HG03571 (cell line): ENCODE measurements around the gene VTN.

Source experiments
- ATAC-seq: cut with Tn5 transposase; IDR thresholded peaks from one replicate; pipeline ENCODE4 v1.9.1; 2021; ENCODE audit not compliant: unreplicated experiment

The VTN gene

GRCh38 chr17:28396635-28397239 is 26.6 kb upstream of the VTN start:
- no peak for ATAC-seq

GRCh38 chr17:28395968-28396367 is 25.9 kb upstream of the VTN start:
- ATAC-seq = no peak

- no peak for ATAC-seq
Measured at GRCh38 chr17:28395426-28395825, 25.3 kb upstream of the VTN start.

GRCh38 chr17:28394337-28395116 is 24.4 kb upstream of the VTN start:
- ATAC-seq = no peak

GRCh38 chr17:28392491-28392890 is 22.4 kb upstream of the VTN start:
- no peak for ATAC-seq

- no peak for ATAC-seq
Measured at GRCh38 chr17:28391401-28391800, 21.3 kb upstream of the VTN start.

- no peak for ATAC-seq
Measured at GRCh38 chr17:28390984-28391383, 20.9 kb upstream of the VTN start.

GRCh38 chr17:28390563-28390962 is 20.5 kb upstream of the VTN start:
- ATAC-seq = no peak

GRCh38 chr17:28390141-28390540 is 20.0 kb upstream of the VTN start:
- no peak for ATAC-seq

- ATAC-seq = no peak
Measured at GRCh38 chr17:28388106-28388505, 18.0 kb upstream of the VTN start.

- no peak for ATAC-seq
Measured at GRCh38 chr17:28386391-28386790, 16.3 kb upstream of the VTN start.

GRCh38 chr17:28385406-28385805 is 15.3 kb upstream of the VTN start:
- ATAC-seq = no peak

- no peak for ATAC-seq
Measured at GRCh38 chr17:28385037-28385400, 14.9 kb upstream of the VTN start.

- peak; percentile 66 for ATAC-seq
Measured at GRCh38 chr17:28384281-28385036, 14.4 kb upstream of the VTN start.

GRCh38 chr17:28381141-28381825 is 11.2 kb upstream of the VTN start:
- ATAC-seq = no peak

- no peak for ATAC-seq
Measured at GRCh38 chr17:28379814-28380801, 10.0 kb upstream of the VTN start.

GRCh38 chr17:28372945-28373274 is 2.8 kb upstream of the VTN start:
- no peak for ATAC-seq

- ATAC-seq = no peak
Measured at GRCh38 chr17:28372203-28372944, 2.3 kb upstream of the VTN start.

GRCh38 chr17:28371245-28372202 is 1.4 kb upstream of the VTN start, which contains the start of gene SARM1:
TSS of gene SARM1 (plus strand) at chr17:28371694. CDS start at chr17:28372033, 339 bp downstream.
- ATAC-seq = peak; percentile 68
